DMS 273 (cell line): Measurements from ENCODE around the gene PNKD.
A peak's percentile ranks its signal among the peaks of the same experiment; 100 is the strongest.

ENCODE experiments used
- DNase-seq: peaks from one replicate; lab custom pipeline; 2025; ENCODE audit not compliant: unreplicated experiment; lab: John Stamatoyannopoulos, UW

Gene PNKD

GRCh38 chr2:218269900-218270720 lies at the start of gene PNKD, which contains the start of gene AAMP:
PNKD (plus strand) TSS chr2:218270519; CDS start chr2:218270536, 17 bp downstream.
AAMP (minus strand) TSS chr2:218270137; CDS start chr2:218270086, 51 bp downstream.
- peak; percentile 100 for DNase-seq

GRCh38 chr2:218221000-218221399 lies 49.3 kb upstream of the PNKD start:
- DNase-seq = peak; percentile 32

- DNase-seq = no peak
Observed at GRCh38 chr2:218223046-218223445, 47.3 kb upstream of the PNKD start.

- DNase-seq = no peak
Observed at GRCh38 chr2:218224186-218224585, 46.1 kb upstream of the PNKD start.

GRCh38 chr2:218226903-218227302 lies 43.4 kb upstream of the PNKD start:
- DNase-seq = no peak

- DNase-seq = peak; percentile 8
Observed at GRCh38 chr2:218228366-218229090, 41.8 kb upstream of the PNKD start.

- no peak for DNase-seq
Observed at GRCh38 chr2:218229239-218229638, 41.1 kb upstream of the PNKD start.

- DNase-seq = no peak
Observed at GRCh38 chr2:218229851-218230250, 40.5 kb upstream of the PNKD start.

GRCh38 chr2:218230882-218231281 lies 39.4 kb upstream of the PNKD start:
- peak; percentile 40 for DNase-seq

- no peak for DNase-seq
Observed at GRCh38 chr2:218233543-218233942, 36.8 kb upstream of the PNKD start.

GRCh38 chr2:218234521-218234920 lies 35.8 kb upstream of the PNKD start:
- DNase-seq = no peak

- no peak for DNase-seq
Observed at GRCh38 chr2:218235017-218235416, 35.3 kb upstream of the PNKD start.

- DNase-seq = no peak
Observed at GRCh38 chr2:218236829-218237228, 33.5 kb upstream of the PNKD start.

GRCh38 chr2:218238887-218239286 lies 31.4 kb upstream of the PNKD start:
- peak; percentile 45 for DNase-seq

- DNase-seq = no peak
Observed at GRCh38 chr2:218244204-218244603, 26.1 kb upstream of the PNKD start.

- no peak for DNase-seq
Observed at GRCh38 chr2:218244665-218245064, 25.7 kb upstream of the PNKD start.

- no peak for DNase-seq
Observed at GRCh38 chr2:218245214-218245613, 25.1 kb upstream of the PNKD start.

GRCh38 chr2:218249691-218250090 lies 20.6 kb upstream of the PNKD start:
- DNase-seq = no peak

GRCh38 chr2:218252509-218253231 lies 17.6 kb upstream of the PNKD start:
- no peak for DNase-seq

GRCh38 chr2:218253232-218253625 lies 17.1 kb upstream of the PNKD start:
- DNase-seq = no peak

GRCh38 chr2:218255446-218255845 lies 14.9 kb upstream of the PNKD start:
- no peak for DNase-seq
